SH-SY5Y (cell line): ENCODE data around the gene TMEM69.

Experiments used
- GATA2 ChIP-seq: IDR thresholded peaks from 2 replicates; pipeline ENCODE4 v1.6.1; 2011; ENCODE audit warnings: mild to moderate bottlenecking, low read depth, low read length
- GATA3 ChIP-seq: IDR thresholded peaks from 2 replicates; pipeline ENCODE4 v1.6.1; 2011; ENCODE audit warnings: low read depth, mild to moderate bottlenecking, low read length, moderate library complexity

TMEM69 gene, protein sequence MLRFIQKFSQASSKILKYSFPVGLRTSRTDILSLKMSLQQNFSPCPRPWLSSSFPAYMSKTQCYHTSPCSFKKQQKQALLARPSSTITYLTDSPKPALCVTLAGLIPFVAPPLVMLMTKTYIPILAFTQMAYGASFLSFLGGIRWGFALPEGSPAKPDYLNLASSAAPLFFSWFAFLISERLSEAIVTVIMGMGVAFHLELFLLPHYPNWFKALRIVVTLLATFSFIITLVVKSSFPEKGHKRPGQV

DNA sequence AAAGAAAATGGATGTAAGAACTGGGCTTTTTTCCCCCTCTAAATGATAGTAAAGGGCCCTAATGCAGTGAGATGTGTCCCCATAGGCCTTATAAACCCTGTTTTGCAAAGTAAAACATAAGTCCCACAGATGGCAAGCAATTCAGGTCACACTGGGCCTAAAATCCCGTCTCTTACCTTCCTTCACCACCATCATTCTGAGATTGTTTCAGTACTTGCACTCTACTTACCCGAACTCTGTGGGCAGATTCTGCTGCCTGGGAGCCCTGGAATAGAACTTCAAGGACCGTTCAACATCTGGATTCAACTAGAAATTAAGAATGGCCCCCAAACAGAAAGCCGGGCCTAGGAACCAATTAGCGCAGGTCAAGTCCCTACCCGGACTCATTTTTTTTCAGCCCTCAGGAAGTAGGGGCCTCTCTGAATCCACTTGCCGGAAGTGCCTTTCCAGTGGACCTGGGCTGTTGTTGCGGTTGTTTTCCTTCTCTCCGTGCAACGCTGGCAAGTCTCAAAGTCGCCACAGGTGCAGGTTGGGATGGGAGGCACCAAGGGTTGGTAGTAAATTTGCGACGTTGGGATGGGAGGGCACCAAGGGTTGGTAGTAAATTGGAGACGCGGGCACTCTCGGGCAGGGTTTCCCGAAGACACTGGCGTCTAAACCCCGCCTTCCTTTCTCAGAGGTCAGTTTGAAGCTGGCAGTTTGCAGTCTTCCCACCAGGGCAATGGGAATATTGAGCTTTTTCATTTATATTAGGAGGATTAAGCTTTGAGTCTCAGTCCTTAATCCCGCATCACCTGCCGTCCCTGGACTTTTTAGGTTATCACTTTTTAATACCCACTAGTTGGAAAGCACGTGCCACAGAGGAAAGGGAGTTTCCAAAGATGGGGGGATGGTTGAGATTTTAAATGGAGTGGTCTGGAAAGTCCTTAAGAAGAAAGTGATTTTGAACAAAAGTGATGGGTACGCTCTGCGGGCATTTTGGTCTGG lies at the start of gene TMEM69:
Gene TMEM69, plus strand, starts transcription at position 428 of the 987 bp plus-strand sequence. CDS start 2,888 bp downstream, outside the sequence.
- TF ChIP-seq GATA2 (no peak), GATA3 (no peak)

DNA sequence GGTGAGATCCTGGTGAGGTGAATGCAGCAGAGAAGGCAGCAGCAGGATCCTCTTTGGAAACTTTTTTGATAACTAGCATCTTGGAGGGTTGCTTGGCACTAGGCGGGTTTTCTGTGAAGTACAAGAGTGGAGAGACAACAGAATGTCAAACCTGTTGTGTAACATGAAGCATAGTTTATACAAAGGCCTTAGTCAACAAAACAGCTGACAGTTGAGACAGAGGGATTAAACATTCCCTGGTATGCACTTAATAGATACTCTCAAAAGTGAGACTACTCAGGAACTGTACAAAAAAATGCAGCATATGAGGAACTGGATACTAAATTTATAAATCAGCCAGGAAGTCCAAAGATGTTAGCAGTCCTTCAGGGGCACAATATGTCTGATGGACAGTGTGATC lies 47.7 kb upstream of the TMEM69 start:
- TF ChIP-seq GATA2 (no peak), GATA3 (no peak)

DNA sequence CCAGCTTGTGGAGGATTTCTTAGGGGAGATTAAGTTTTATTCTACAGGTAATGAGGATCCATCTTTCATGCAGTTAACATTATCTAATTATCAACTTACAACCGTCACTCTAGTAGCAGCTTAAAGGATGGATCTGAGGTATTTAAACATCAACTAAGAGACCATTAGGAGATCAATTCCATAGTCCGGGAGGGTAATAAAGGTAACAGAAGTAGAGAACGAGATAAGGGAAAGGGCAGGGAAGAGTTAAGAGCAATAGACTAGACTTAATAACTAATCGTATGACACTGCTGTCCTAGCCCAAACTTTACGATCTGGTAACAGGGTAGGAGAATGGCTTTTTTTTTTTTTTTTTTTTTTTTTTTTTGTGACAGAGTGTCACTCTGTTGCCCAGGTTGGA lies 44.7 kb upstream of the TMEM69 start:
- no peak for TF ChIP-seq GATA2
- TF ChIP-seq GATA3 = no peak

DNA sequence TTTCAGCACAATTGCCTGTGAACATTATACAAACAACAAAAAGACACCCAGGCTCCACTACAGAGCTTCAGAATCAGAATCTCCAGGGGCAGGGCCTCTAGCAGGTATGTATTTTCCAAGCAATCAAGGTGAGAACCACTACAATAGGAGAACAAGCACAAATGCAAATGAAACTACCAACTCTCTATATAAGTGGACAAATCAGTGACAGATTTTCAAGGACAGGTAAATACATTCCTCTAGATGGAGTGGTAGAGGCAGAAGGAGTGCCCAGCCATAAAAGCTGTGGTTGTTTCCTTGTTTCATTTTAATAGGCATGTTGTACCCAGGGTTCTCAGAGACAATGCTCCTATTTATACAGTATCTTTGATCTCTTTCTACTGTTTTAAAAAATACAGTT lies 44.0 kb upstream of the TMEM69 start:
- TF ChIP-seq GATA2 = no peak
- TF ChIP-seq GATA3 = no peak

DNA sequence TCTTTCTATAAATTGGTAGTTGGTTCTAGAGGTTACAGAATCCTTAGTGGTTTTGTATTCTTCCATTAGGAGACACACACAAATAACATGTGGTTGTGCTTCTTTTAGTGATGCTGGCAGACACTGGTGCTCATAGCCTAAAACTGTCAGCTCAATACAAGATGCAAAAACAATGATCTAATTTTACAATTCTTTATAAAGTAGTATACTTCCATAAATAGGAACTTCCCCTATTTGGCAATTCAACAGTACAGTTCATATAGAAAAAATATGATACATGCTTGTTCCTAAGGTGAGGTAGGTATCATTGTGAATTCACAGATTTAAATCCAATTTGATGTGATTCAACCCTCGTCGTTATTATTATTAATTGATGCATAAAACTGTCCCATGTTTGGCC lies 43.3 kb upstream of the TMEM69 start:
- TF ChIP-seq GATA3 = no peak
- TF ChIP-seq GATA2 = no peak

DNA sequence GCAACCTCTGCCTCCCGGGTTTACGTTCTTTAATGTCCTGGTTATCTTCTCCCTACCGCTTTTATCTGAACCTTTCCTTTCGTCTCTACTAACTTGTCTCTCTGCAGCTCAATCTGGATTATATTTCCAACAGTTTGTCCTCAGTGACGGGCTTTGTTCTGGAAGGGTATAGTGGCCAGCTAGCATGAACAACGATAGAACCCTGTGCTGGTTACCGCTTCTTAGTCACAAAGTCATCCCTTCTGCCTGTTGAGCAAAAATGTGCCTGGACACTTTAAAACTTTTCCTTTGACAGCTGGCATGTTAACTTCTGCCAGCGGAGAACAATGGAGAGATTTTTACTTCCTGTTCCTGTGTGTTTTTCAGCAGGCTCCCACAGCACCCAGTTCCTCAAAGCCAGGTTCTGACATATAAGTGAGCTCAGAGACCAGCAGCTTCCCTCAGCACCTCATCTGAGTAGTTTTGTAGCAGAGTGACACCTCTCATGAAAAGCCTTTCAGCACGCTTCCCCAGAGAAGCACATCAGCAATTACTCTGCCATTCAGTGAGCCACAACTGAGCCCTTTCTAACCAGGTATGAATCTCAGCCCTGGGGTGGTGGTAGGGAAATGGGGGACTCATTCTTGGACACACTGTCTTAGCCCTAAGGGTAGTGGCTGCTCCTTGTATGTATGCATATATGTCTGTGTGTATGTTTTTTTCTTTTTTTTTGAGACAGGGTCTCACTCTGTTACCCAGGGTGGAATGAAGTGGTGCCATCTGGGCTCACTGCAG lies 40.5 kb upstream of the TMEM69 start:
- TF ChIP-seq GATA3 = no peak
- no peak for TF ChIP-seq GATA2

DNA sequence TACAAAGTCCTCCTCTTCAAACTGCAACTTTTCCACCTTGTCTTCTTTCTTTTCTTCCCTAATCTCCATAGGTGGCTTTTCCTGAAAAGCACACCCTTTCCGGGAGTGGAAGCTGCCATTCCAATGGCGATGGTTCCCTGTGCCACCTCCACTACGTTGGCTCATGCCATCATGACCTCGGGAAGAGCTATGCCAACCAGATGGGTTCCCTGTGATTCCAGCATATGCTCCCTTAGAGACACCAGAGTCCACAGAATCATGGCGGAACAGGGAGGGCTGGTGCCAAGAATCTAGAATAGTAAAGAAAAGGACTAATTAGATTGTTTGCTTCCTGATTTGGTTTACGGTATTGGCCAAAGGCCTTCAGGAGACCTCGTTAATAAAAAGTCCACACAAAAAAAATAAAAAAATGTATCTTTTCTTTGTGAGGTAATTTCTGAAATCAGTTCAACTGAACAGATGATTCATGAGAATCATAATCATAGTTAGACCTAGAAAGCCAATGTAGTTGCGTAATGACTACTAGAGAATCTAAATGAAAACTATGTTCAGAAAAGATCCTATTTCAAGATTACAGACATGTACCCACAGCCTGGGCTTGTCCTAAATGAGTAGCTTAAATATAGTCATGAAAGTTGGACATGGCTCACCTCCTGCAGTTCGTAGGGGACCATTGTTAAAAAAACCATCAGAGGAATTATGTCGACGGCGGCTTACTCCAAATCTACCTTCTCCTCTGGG lies 33.3 kb upstream of the TMEM69 start:
- TF ChIP-seq GATA3 (no peak), GATA2 (no peak)

DNA sequence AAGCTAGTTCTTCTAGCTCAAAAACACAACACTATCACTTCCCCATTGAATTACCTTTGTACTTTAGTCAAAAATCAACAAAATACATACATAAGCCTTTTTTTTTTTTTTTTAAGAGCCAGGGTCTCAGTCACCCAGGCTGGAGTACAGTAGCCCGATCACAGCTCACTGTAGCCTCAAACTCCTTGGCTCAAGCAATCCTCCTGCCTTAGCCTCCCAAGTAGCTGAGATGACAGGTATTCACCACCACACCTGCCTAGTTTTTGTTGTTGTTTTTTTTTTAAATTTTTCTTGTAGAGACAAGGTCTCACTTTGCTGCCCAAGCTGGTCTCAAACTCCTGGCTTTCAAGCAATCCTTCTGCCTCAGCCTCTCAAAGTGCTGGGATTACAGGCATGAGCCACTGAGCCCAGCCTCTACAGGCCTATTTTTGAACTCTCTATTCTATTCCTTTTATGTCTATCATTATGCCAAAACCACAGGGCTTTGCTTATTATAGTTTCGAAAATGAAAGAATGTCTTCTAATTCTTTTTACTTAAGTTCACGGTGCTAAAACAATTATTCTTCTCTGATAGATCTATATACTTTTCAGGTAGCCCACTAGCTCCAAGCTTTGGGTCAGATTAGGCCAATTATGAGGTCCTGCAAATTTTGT lies 31.3 kb upstream of the TMEM69 start:
- TF ChIP-seq GATA3 (no peak), GATA2 (no peak)

DNA sequence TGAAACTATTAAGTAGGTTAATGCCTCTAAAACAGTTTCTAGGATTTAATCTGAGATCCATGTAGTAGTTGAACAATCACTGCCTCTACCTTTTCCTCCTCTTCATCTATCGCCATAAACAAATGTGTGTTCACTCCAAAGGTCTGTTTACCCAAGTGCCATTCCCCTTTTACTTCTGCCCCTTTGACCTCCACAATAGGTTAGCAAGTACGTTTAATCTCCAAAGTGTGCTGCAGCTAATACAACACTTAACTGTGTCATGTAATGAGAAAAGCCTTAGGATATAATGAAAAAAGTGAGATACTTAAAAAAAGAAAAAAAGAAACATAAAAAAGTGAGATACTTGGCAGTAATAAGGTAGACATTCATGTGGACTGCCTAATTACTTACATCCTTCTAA lies 29.8 kb upstream of the TMEM69 start:
- TF ChIP-seq GATA3 (no peak), GATA2 (no peak)

DNA sequence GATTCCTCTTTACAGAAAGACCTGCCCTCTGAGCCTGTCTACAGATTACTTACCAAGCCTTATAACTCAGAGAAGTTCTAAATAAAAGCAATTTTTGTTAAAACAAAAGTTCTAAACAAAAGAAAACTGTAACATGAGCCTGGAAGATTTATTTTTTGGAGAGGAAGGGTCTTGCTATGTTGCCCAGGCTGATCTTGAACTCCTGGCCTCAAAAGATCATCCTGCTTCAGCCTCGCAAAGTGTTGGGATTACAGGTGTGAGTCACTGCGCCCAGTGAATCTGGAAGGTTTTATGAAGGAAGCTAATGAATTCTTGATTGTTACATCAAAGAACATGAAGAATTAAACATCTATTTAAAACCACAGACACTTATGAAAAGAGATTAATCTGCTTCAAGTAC lies 28.8 kb upstream of the TMEM69 start:
- no peak for TF ChIP-seq GATA2
- TF ChIP-seq GATA3 = no peak

DNA sequence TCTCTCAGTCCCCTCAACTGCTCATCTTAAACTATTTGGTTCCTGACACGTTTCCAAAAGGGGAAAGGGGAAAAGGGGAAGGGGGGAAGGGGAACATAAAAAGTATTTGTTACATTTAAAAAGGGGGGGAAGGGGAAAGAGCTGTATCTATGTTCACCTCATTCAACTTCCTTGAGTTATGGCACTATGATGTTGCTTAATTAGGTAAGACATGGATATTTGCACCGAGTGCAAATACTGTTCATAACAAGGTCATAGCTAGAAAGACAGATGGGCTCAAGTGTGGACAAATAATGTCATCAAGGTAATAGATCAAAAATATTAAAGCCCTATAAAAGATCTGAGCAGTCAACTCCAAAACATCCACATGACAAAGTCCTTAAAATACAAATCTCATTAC lies 27.6 kb upstream of the TMEM69 start:
- TF ChIP-seq GATA2 (no peak), GATA3 (no peak)

DNA sequence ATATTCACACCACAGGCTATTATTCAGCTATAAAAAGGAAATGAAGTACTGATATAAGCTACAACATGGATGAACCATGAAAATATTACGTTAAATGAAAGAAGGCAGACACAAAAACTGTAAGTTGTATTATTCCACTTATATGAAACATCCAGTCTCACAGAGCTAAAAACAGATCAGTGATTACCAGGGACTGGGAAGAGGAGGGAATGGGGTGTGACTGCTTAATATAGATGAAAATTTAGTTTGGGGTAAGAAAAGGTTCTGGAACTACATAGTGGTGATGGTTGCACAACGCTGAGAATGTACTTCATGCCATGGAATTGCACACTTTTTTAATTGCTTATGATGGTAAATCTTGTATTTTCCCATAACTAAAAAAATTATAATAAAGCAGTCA lies 21.1 kb upstream of the TMEM69 start:
- TF ChIP-seq GATA2 (no peak), GATA3 (no peak)

DNA sequence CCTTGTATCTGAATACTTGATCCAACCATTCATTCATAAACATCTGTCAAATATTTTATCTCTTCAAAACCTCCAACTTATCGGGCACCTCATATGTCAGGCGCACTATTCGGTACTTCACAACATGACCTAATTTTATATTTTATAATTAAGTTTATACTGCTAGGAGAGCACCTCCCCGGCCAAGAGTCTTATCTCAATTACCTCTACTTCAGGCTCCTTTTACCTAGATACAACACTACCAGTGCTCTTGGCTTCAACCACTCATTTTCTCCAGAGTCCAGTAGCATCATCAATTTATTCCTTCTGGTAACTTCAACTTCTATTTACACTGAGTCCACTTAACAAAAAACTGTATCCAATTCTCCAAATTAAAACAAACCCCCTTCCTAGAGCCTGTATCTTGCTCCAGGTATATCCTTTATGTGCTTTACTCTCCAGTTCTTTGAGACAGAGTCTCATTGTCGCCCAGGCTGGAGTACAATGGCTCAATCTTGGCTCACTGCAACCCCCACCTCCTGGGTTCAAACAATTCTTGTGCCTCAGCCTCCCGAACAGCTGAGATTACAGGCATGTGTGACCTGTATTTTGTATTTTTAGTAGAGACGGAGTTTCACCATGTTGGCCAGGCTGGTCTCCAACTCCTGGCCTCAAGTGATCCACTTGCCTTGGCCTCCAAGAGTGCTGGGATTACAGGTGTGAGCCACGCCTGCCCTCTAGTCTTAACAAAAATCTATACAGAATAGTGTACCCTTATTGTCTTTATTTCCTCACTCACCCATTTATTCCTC lies 20.5 kb upstream of the TMEM69 start:
- TF ChIP-seq GATA3 = no peak
